GM12878 (cell line): ENCODE results near the gene KLHL18.

ENCODE experiments used
- HCFC1 ChIP-seq: fragments of 150-350 bp; IDR thresholded peaks from 2 replicates; pipeline ENCODE4 v1.6.1; 2014; ENCODE audit warnings: low read length
- HDAC6 ChIP-seq: fragments of 200-600 bp; sonication (generic); IDR thresholded peaks from one replicate; pipeline ENCODE4 v1.8.0; 2017; ENCODE audit warnings: antibody characterized with exemption; ENCODE audit not compliant: unreplicated experiment
- IRF4 ChIP-seq: IDR thresholded peaks from 2 replicates; pipeline ENCODE4 v1.6.1; 2011; ENCODE audit warnings: low read depth, low read length
- JUND ChIP-seq: IDR thresholded peaks from 2 replicates; pipeline ENCODE4 v1.6.1; 2012; ENCODE audit warnings: low read depth, mild to moderate bottlenecking, low read length, improper control_type of control experiment, moderate library complexity
- POLR2A ChIP-seq: IDR thresholded peaks from 2 replicates; pipeline ENCODE4 v1.6.1; 2011; ENCODE audit warnings: low read depth, mild to moderate bottlenecking, low read length
- POLR2AphosphoS5 ChIP-seq: IDR thresholded peaks from 2 replicates; pipeline ENCODE4 v1.6.1; 2011; ENCODE audit warnings: mild to moderate bottlenecking, low read length, inconsistent platforms
- RB1 ChIP-seq: fragments of 450-650 bp; formaldehyde crosslinking; IDR thresholded peaks from 2 replicates; pipeline ENCODE4 v1.6.1; 2017; ENCODE audit warnings: mild to moderate bottlenecking, borderline replicate concordance
- SP1 ChIP-seq: IDR thresholded peaks from one replicate; pipeline ENCODE4 v1.6.1; 2011; ENCODE audit warnings: low read depth, low read length
- TCF3 ChIP-seq: IDR thresholded peaks from 2 replicates; pipeline ENCODE4 v1.6.1; 2012; ENCODE audit warnings: low read depth, mild to moderate bottlenecking, low read length, borderline replicate concordance; ENCODE audit not compliant: insufficient read depth
- YY1 ChIP-seq: IDR thresholded peaks from 2 replicates; pipeline ENCODE4 v1.6.1; 2011; ENCODE audit warnings: low read depth, mild to moderate bottlenecking, low read length
- TF ChIP-seq, protein P1 (sequence below), 3 experiments: IDR thresholded peaks in 2 of 3; conservative IDR thresholded peaks in 1 of 3; 2 replicates each; pipeline ENCODE4 v1.5.1; 2011; ENCODE audit warnings: low read depth in 3 of 3, low read length in 3 of 3, mild to moderate bottlenecking in 3 of 3, control low read depth in 2 of 3, moderate library complexity in 2 of 3, inconsistent platforms in 1 of 3, mixed read lengths in 1 of 3; ENCODE audit not compliant: control insufficient read depth in 2 of 3, insufficient read depth in 1 of 3; ENCODE audit errors: extremely low read depth in 1 of 3

DNA sequence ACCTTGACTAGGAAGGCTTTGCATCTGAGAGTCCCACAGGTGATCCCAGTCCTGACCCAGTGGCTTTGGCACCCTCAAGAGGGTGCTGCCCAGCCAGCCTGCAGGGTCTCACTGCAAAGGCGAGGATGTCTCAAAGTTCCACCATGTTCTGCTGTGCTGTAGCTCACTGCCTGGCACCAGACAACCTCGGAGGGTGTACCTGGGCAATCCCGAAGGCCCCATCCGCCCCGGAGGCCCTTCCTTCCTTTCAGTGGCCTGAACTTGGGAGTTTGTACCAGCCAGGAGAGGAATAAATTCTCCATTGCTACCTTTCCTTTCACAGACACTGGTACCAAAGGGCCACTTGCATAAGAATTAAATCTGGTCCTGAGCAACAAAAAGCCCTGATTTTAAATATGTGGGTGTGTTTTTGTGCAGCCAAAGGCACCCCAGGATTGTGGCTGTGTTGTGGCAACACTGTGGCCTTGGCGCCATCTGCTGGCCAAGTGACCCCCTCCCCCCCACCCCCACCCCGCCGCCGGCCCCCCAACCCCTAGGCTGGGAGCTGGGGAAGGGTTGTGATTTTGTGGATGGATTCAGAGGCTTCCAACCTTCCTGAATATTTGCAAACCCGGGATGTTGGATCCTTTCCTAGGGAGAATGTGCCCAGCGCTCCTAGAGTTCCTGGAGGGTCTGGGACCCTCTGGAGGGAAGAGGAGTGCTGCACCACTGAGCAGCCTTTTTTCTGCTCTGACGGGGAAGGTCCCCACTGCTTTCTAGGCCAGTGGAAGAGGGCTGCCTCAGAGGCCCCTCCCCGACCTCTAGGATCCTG is 88.3 kb downstream of the KLHL18 start:
- TF ChIP-seq HCFC1 (no peak), SP1 (no peak), RB1 (no peak), JUND (no peak), YY1 (no peak), TCF3 (no peak), POLR2AphosphoS5 (no peak), POLR2A (no peak), IRF4 (no peak), HDAC6 (no peak)
- TF ChIP-seq, protein P1, sequence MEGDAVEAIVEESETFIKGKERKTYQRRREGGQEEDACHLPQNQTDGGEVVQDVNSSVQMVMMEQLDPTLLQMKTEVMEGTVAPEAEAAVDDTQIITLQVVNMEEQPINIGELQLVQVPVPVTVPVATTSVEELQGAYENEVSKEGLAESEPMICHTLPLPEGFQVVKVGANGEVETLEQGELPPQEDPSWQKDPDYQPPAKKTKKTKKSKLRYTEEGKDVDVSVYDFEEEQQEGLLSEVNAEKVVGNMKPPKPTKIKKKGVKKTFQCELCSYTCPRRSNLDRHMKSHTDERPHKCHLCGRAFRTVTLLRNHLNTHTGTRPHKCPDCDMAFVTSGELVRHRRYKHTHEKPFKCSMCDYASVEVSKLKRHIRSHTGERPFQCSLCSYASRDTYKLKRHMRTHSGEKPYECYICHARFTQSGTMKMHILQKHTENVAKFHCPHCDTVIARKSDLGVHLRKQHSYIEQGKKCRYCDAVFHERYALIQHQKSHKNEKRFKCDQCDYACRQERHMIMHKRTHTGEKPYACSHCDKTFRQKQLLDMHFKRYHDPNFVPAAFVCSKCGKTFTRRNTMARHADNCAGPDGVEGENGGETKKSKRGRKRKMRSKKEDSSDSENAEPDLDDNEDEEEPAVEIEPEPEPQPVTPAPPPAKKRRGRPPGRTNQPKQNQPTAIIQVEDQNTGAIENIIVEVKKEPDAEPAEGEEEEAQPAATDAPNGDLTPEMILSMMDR (IDR thresholded peaks at IDR 0.05 in 2 of 3, conservative IDR thresholded peaks at IDR 0.05 in 1 of 3; ENCODE audit: control insufficient read depth in 2 of 3, extremely low read depth in 1 of 3, insufficient read depth in 1 of 3, low read depth in 3 of 3, low read length in 3 of 3): peak; percentile 34 to 52 (median 43); a peak in 4 of 6 replicates
